Measurements from ENCODE around the gene MAN2A2.

GRCh38 chr15:90910441-90911301, 7.6 kb downstream of the MAN2A2 start:
- TF ChIP-seq SUZ12 (IDR thresholded peaks at IDR 0.05) (no peak), ARNT (IDR thresholded peaks at IDR 0.05) (no peak), BHLHE40 (IDR thresholded peaks at IDR 0.05; ENCODE audit: borderline replicate concordance) (no peak), TARDBP (IDR thresholded peaks at IDR 0.05) (no peak), SP1 (IDR thresholded peaks at IDR 0.05) (no peak), HDGF (IDR thresholded peaks at IDR 0.05; ENCODE audit: borderline replicate concordance) (no peak), NFRKB (IDR thresholded peaks at IDR 0.05) (no peak), L3MBTL2 (conservative IDR thresholded peaks at IDR 0.05) (no peak), LEF1 (IDR thresholded peaks at IDR 0.05; ENCODE audit: borderline replicate concordance) (no peak), FOXM1 (IDR thresholded peaks at IDR 0.05; ENCODE audit: borderline replicate concordance) (no peak), PKNOX1 (IDR thresholded peaks at IDR 0.05) (no peak), FOXK2 (IDR thresholded peaks at IDR 0.05) (no peak)

Data from HEK293T (cell line).